ENCODE data around the gene HERC5.
A peak's percentile ranks its signal among the peaks of the same experiment; 100 is the strongest.

The HERC5 gene

GRCh38 chr4:88452912-88453311, 4.0 kb upstream of the HERC5 start:
- ChIA-PET POLR2A (ENCODE audit: low non-redundant PET) (no interaction called here), CTCF (no interaction called here)
- TF ChIP-seq CTCF (conservative IDR thresholded peaks at IDR 0.05; ENCODE audit: low read depth) = no peak
- H3K27ac ChIP-seq = no peak overlapping the region
- no peak for DNase-seq (ENCODE audit: low spot score)

- peak; percentile 45 for DNase-seq (ENCODE audit: low spot score)
- CTCF ChIA-PET = interaction anchor here (0.6 to 1.1 kb wide), 6 partner anchors 14 to 1103 kb away, joined by 3 to 8 read pairs (median 4); partner anchors contain the start of gene HERC6
- POLR2A ChIA-PET (ENCODE audit: low non-redundant PET) = no interaction called here
- peak overlapping the region; percentile 51 for H3K27ac ChIP-seq
- no peak for TF ChIP-seq CTCF (conservative IDR thresholded peaks at IDR 0.05; ENCODE audit: low read depth)
Measured at GRCh38 chr4:88457307-88458103, 586 bp downstream of the HERC5 start.

GRCh38 chr4:88458104-88458740, 1.3 kb downstream of the HERC5 start:
- ChIA-PET CTCF (interaction anchor here (0.7 kb wide), 1 partner anchor 89 kb away, joined by 3 read pairs; no protein-coding TSS in a partner anchor), POLR2A (ENCODE audit: low non-redundant PET) (no interaction called here)
- no peak for DNase-seq (ENCODE audit: low spot score)
- no peak overlapping the region for H3K27ac ChIP-seq
- no peak for TF ChIP-seq CTCF (conservative IDR thresholded peaks at IDR 0.05; ENCODE audit: low read depth)

- no peak overlapping the region for H3K27ac ChIP-seq
- ChIA-PET POLR2A (ENCODE audit: low non-redundant PET) (no interaction called here), CTCF (no interaction called here)
- TF ChIP-seq CTCF (conservative IDR thresholded peaks at IDR 0.05; ENCODE audit: low read depth) = no peak
- no peak for DNase-seq (ENCODE audit: low spot score)
Measured at GRCh38 chr4:88465653-88466192, 8.8 kb downstream of the HERC5 start.

- ChIA-PET CTCF (no interaction called here), POLR2A (ENCODE audit: low non-redundant PET) (no interaction called here)
- no peak overlapping the region for H3K27ac ChIP-seq
- TF ChIP-seq CTCF (conservative IDR thresholded peaks at IDR 0.05; ENCODE audit: low read depth) = no peak
- DNase-seq (ENCODE audit: low spot score) = no peak
Measured at GRCh38 chr4:88467392-88467791, 10.5 kb downstream of the HERC5 start.

GRCh38 chr4:88477229-88477860, 20.4 kb downstream of the HERC5 start:
- H3K27ac ChIP-seq = no peak overlapping the region
- POLR2A ChIA-PET (ENCODE audit: low non-redundant PET) = no interaction called here
- no peak for TF ChIP-seq CTCF (conservative IDR thresholded peaks at IDR 0.05; ENCODE audit: low read depth)
- no peak for DNase-seq (ENCODE audit: low spot score)
- CTCF ChIA-PET = no interaction called here
